ENCODE data around the gene KHDC1.

DNA sequence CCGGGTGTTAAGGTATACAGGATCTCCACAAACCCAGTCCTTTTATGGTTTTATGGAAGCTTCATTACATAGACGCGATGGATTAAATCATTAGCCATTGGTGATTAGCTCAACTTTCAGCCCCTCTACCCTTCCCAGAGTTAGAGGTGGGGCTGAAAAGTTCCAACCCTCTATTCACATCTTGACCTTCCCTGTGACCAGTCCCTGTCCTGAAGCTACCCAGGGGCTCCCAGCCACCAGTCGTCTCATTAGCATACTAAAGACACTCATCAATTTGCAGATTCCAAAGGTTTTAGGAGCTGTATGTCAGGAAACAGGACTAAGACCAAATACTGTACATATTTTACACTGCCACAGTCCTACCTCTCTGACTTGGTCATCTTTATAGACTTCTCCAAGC, 58.7 kb downstream of the KHDC1 start:
- TF ChIP-seq POLR2A (IDR thresholded peaks at IDR 0.05): no peak
- TF ChIP-seq, protein P1, sequence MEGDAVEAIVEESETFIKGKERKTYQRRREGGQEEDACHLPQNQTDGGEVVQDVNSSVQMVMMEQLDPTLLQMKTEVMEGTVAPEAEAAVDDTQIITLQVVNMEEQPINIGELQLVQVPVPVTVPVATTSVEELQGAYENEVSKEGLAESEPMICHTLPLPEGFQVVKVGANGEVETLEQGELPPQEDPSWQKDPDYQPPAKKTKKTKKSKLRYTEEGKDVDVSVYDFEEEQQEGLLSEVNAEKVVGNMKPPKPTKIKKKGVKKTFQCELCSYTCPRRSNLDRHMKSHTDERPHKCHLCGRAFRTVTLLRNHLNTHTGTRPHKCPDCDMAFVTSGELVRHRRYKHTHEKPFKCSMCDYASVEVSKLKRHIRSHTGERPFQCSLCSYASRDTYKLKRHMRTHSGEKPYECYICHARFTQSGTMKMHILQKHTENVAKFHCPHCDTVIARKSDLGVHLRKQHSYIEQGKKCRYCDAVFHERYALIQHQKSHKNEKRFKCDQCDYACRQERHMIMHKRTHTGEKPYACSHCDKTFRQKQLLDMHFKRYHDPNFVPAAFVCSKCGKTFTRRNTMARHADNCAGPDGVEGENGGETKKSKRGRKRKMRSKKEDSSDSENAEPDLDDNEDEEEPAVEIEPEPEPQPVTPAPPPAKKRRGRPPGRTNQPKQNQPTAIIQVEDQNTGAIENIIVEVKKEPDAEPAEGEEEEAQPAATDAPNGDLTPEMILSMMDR (IDR thresholded peaks at IDR 0.05): no peak

Measured in right lobe of liver (tissue), 4 donors.